HepG2 (cell line): Measurements from ENCODE around the gene VPS11. TPM values are rescaled to one million over a fixed set of nuclear protein-coding genes. Genes with fewer than 3 reads are reported as not detected.

Experiments
- CENPBD1 ChIP-seq: sonication (generic); formaldehyde crosslinking; IDR thresholded peaks from 2 replicates; pipeline ENCODE4 v1.8.0; 2022; ENCODE audit warnings: missing genetic modification reagents, low read depth, mild to moderate bottlenecking, borderline replicate concordance
- CHD2 ChIP-seq: IDR thresholded peaks from 2 replicates; pipeline ENCODE4 v1.6.1; 2011; ENCODE audit warnings: low read depth, low read length, improper control_type of control experiment
- JUNB ChIP-seq: sonication (generic); formaldehyde crosslinking; IDR thresholded peaks from 2 replicates; pipeline ENCODE4 v1.8.0; 2022; ENCODE audit warnings: missing genetic modification reagents, mild to moderate bottlenecking, borderline replicate concordance
- KAT7 ChIP-seq: IDR thresholded peaks from 2 replicates; pipeline ENCODE4 v1.6.1; 2018; ENCODE audit warnings: borderline replicate concordance, missing compliant biosample characterization
- MLX ChIP-seq: IDR thresholded peaks from 2 replicates; pipeline ENCODE4 v1.6.1; 2016
- PITX1 ChIP-seq: sonication (generic); formaldehyde crosslinking; IDR thresholded peaks from 2 replicates; pipeline ENCODE4 v1.5.1; 2020; ENCODE audit warnings: mild to moderate bottlenecking, missing genetic modification reagents
- RAD21 ChIP-seq: fragments of 450-650 bp; formaldehyde crosslinking; IDR thresholded peaks from 2 replicates; pipeline ENCODE4 v1.5.0; 2020; ENCODE audit warnings: mild to moderate bottlenecking
- RFX5 ChIP-seq: IDR thresholded peaks from 2 replicates; pipeline ENCODE4 v1.6.1; 2011; ENCODE audit warnings: low read depth, low read length, improper control_type of control experiment
- SMYD3 ChIP-seq: sonication (generic); formaldehyde crosslinking; IDR thresholded peaks from 2 replicates; pipeline ENCODE4 v1.8.1; 2023; ENCODE audit warnings: mild to moderate bottlenecking, missing genetic modification reagents
- SP140L ChIP-seq: sonication (generic); formaldehyde crosslinking; IDR thresholded peaks from 2 replicates; pipeline ENCODE4 v1.4.0; 2020; ENCODE audit warnings: missing genetic modification reagents, borderline replicate concordance
- TARDBP ChIP-seq: sonication (generic); formaldehyde crosslinking; IDR thresholded peaks from 2 replicates; pipeline ENCODE4 v1.8.0; 2022; ENCODE audit warnings: mild to moderate bottlenecking, missing genetic modification reagents
- ZBTB3 ChIP-seq: sonication (generic); formaldehyde crosslinking; IDR thresholded peaks from 2 replicates; pipeline ENCODE4 v1.4.0; 2020; ENCODE audit warnings: low read depth, mild to moderate bottlenecking, moderate library complexity, missing genetic modification reagents, borderline replicate concordance
- ZC3H13 ChIP-seq: sonication (generic); formaldehyde crosslinking; IDR thresholded peaks from 2 replicates; pipeline ENCODE4 v1.8.1; 2023; ENCODE audit warnings: mild to moderate bottlenecking, missing genetic modification reagents, moderate library complexity
- ZFAT ChIP-seq: sonication (generic); formaldehyde crosslinking; conservative IDR thresholded peaks from 2 replicates; pipeline ENCODE4 v1.8.1; 2023; ENCODE audit warnings: missing genetic modification reagents, inconsistent platforms
- ZNF44 ChIP-seq: sonication (generic); formaldehyde crosslinking; IDR thresholded peaks from 2 replicates; pipeline ENCODE4 v1.5.1; 2020; ENCODE audit warnings: mild to moderate bottlenecking, missing genetic modification reagents
- ZNF441 ChIP-seq: sonication (generic); formaldehyde crosslinking; IDR thresholded peaks from 2 replicates; pipeline ENCODE4 v1.7.0; 2021; ENCODE audit warnings: missing genetic modification reagents, borderline replicate concordance
- ZNF460 ChIP-seq: sonication (generic); formaldehyde crosslinking; IDR thresholded peaks from 2 replicates; pipeline ENCODE4 v1.5.1; 2020; ENCODE audit warnings: missing genetic modification reagents, mild to moderate bottlenecking, borderline replicate concordance
- ZNF543 ChIP-seq: sonication (generic); formaldehyde crosslinking; IDR thresholded peaks from 2 replicates; pipeline ENCODE4 v1.4.0; 2020; ENCODE audit warnings: mild to moderate bottlenecking, missing genetic modification reagents
- ZNF563 ChIP-seq: sonication (generic); formaldehyde crosslinking; IDR thresholded peaks from 2 replicates; pipeline ENCODE4 v1.8.0; 2022; ENCODE audit warnings: mild to moderate bottlenecking, moderate library complexity, missing genetic modification reagents
- ZNF816 ChIP-seq: sonication (generic); formaldehyde crosslinking; IDR thresholded peaks from 2 replicates; pipeline ENCODE4 v1.8.0; 2022; ENCODE audit warnings: missing genetic modification reagents, mild to moderate bottlenecking, borderline replicate concordance
- ZSCAN25 ChIP-seq: sonication (generic); formaldehyde crosslinking; IDR thresholded peaks from 2 replicates; pipeline ENCODE4 v1.8.0; 2022; ENCODE audit warnings: mild to moderate bottlenecking, missing genetic modification reagents
- polyA plus RNA-seq, 8 experiments: library from polyadenylated mRNA; depleted of rRNA in 3 of 8; stranded (reverse) in 7 of 8; unstranded in 1 of 8; fragments of >200 nt; fragmentation: Illumina TruSeq in 4 of 8; extraction: Trizol in 4 of 8; gene quantifications; 2 replicates each; pipeline versions ENCODE4 v1.2.1 to v1.2.3, GENCODE V29; 2011 to 2016; ENCODE audit warnings: low read depth in 4 of 8, missing spikeins in 1 of 8, mixed read lengths in 1 of 8; ENCODE audit not compliant: insufficient read depth in 1 of 8
- total RNA-seq, 5 experiments: library from RNA; depleted of rRNA; stranded (reverse); fragments of >200 nt; fragmentation: Illumina TruSeq; extraction: Trizol; gene quantifications; 2 replicates each; pipeline ENCODE4 v1.2.3, GENCODE V29; 2016; ENCODE audit warnings: low read depth in 1 of 5
- TF ChIP-seq, protein P1 (sequence below): sonication (generic); formaldehyde crosslinking; IDR thresholded peaks from 2 replicates; pipeline ENCODE4 v1.8.0; 2022; ENCODE audit warnings: mild to moderate bottlenecking, missing genetic modification reagents, borderline replicate concordance
- TF ChIP-seq, protein P2 (sequence below): sonication (generic); formaldehyde crosslinking; IDR thresholded peaks from 2 replicates; pipeline ENCODE4 v1.9.0; 2021; ENCODE audit warnings: missing genetic modification reagents, mild to moderate bottlenecking, borderline replicate concordance
- TF ChIP-seq, protein P3 (sequence below): sonication (generic); formaldehyde crosslinking; IDR thresholded peaks from 2 replicates; pipeline ENCODE4 v1.5.1; 2020; ENCODE audit warnings: mild to moderate bottlenecking, moderate library complexity, missing genetic modification reagents

VPS11 gene
- total and polyA plus RNA-seq, 2 of the 13 experiments (the other 11 are each of a cell fraction or from before 2014, with no cell fraction given): 13.7 to 21.6 TPM

DNA sequence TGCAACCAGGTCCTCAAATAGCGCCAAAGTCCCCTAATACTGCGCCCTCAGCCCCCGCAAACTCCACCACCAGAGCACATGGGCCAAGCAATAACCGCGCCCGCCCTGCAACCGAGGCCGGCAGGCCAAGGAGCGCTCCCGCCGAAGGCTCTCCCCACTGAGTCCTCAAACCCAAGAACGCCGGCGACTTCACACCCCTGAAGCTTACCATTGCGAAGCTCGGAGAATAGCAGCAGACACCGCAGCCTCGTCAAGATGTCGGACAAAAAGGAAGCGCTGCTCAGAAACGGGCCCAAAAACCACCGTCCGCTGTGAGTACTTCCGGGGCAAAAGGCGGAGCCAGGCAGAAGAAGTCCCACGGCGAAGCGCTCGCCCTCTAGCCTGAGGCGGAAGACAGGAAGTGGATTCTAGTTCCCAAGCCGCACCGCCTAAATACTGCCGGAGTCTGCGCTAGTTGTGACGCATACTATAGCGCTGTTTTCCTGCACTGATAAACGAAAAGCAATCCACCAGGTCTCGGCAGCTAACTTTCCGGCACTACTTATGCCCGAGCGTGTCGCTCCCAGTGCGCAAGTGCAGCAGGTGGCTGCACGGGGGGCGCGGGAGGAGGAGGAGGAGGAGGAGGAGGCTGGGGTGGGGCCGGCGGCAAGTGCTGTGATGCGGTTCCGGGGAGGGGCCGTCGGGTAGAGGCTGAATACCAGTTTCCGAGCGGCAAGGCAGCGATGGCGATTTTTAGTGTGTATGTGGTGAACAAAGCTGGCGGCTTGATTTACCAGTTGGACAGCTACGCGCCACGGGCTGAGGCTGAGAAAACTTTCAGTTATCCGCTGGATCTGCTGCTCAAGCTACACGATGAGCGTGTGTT lies 49.3 kb upstream of the VPS11 start, which contains the start of the genes RPS25 and TRAPPC4 (continued):
- TF ChIP-seq ZNF44 (CRISPR knock-in tag) (peak; percentile 31; the same call in 1 of the 2 replicates), JUNB (peak; percentile 80), MLX (no peak), ZNF563 (no peak), RFX5 (no peak), RAD21 (CRISPR knock-in tag) (0 out of 2 replicates have a peak, but pooled peaks have one; percentile 4), ZNF816 (CRISPR knock-in tag) (peak; percentile 78), KAT7 (CRISPR knock-in tag) (no peak; the same call in 1 of the 2 replicates), ZC3H13 (CRISPR knock-in tag) (peak; percentile 58), SP140L (CRISPR knock-in tag) (no peak), ZBTB3 (CRISPR knock-in tag) (no peak), PITX1 (CRISPR knock-in tag) (peak; percentile 36; the same call in 1 of the 2 replicates), CENPBD1 (no peak), ZNF543 (CRISPR knock-in tag) (no peak; the same call in 1 of the 2 replicates), TARDBP (CRISPR knock-in tag) (peak; percentile 26; the same call in 1 of the 2 replicates), SMYD3 (CRISPR knock-in tag) (no peak), ZNF460 (CRISPR knock-in tag) (no peak; the same call in 1 of the 2 replicates), ZSCAN25 (no peak), CHD2 (peak; percentile 37; the same call in 1 of the 2 replicates), ZFAT (CRISPR knock-in tag) (no peak), ZNF441 (CRISPR knock-in tag) (peak; percentile 61; the same call in 1 of the 2 replicates)
- TF ChIP-seq, protein P1, sequence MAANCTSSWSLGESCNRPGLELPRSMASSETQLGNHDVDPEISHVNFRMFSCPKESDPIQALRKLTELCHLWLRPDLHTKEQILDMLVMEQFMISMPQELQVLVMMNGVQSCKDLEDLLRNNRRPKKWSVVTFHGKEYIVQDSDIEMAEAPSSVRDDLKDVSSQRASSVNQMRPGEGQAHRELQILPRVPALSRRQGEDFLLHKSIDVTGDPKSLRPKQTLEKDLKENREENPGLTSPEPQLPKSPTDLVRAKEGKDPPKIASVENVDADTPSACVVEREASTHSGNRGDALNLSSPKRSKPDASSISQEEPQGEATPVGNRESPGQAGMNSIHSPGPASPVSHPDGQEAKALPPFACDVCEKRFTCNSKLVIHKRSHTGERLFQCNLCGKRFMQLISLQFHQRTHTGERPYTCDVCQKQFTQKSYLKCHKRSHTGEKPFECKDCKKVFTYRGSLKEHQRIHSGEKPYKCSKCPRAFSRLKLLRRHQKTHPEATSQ (CRISPR knock-in tag): 0 out of 2 replicates have a peak, but pooled peaks have one; percentile 47
- TF ChIP-seq, protein P2, sequence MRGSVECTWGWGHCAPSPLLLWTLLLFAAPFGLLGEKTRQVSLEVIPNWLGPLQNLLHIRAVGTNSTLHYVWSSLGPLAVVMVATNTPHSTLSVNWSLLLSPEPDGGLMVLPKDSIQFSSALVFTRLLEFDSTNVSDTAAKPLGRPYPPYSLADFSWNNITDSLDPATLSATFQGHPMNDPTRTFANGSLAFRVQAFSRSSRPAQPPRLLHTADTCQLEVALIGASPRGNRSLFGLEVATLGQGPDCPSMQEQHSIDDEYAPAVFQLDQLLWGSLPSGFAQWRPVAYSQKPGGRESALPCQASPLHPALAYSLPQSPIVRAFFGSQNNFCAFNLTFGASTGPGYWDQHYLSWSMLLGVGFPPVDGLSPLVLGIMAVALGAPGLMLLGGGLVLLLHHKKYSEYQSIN: no peak
- TF ChIP-seq, protein P3, sequence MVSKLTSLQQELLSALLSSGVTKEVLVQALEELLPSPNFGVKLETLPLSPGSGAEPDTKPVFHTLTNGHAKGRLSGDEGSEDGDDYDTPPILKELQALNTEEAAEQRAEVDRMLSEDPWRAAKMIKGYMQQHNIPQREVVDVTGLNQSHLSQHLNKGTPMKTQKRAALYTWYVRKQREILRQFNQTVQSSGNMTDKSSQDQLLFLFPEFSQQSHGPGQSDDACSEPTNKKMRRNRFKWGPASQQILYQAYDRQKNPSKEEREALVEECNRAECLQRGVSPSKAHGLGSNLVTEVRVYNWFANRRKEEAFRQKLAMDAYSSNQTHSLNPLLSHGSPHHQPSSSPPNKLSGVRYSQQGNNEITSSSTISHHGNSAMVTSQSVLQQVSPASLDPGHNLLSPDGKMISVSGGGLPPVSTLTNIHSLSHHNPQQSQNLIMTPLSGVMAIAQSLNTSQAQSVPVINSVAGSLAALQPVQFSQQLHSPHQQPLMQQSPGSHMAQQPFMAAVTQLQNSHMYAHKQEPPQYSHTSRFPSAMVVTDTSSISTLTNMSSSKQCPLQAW (CRISPR knock-in tag): peak; percentile 87
